Smooth muscle cell (in vitro differentiated cells): Measurements from ENCODE around the gene PIK3R2. TPM values are rescaled to one million over a fixed set of nuclear protein-coding genes. Genes with fewer than 3 reads are reported as not detected.
A peak's percentile ranks its signal among the peaks of the same experiment; 100 is the strongest.

Experiments used
- DNase-seq: peaks from one replicate; lab custom pipeline; 2025; ENCODE audit not compliant: unreplicated experiment; lab: John Stamatoyannopoulos, UW
- H2AFZ ChIP-seq: fragments of 200-600 bp; sonication (generic); 2 replicates; pipeline ENCODE4 v1.6.0; 2016; ENCODE audit warnings: antibody characterized with exemption, low read depth, mild to moderate bottlenecking
- H3F3A ChIP-seq: fragments of 200-600 bp; sonication (generic); 2 replicates; pipeline ENCODE4 v1.6.0; 2017; ENCODE audit warnings: antibody characterized with exemption, low read depth
- H3K27ac ChIP-seq: fragments of 200-600 bp; sonication (generic); 2 replicates; pipeline ENCODE4 v1.5.1; 2016; ENCODE audit warnings: low read depth, mild to moderate bottlenecking
- H3K27me3 ChIP-seq: fragments of 200-600 bp; sonication (generic); 2 replicates; pipeline ENCODE4 v1.6.1; 2016; ENCODE audit warnings: low read depth, mild to moderate bottlenecking
- H3K36me3 ChIP-seq: fragments of 200-600 bp; sonication (generic); 2 replicates; pipeline ENCODE4 v1.5.1; 2016; ENCODE audit warnings: low read depth
- H3K4me1 ChIP-seq: fragments of 200-600 bp; sonication (generic); 2 replicates; pipeline ENCODE4 v1.5.1; 2016; ENCODE audit warnings: low read depth
- H3K4me2 ChIP-seq: fragments of 200-600 bp; sonication (generic); 2 replicates; pipeline ENCODE4 v1.6.0; 2016; ENCODE audit warnings: mild to moderate bottlenecking
- H3K4me3 ChIP-seq: fragments of 200-600 bp; sonication (generic); 2 replicates; pipeline ENCODE4 v1.5.1; 2016; ENCODE audit warnings: mild to moderate bottlenecking
- H3K79me2 ChIP-seq: fragments of 200-600 bp; sonication (generic); 2 replicates; pipeline ENCODE4 v1.6.0; 2016; ENCODE audit warnings: low read depth, mild to moderate bottlenecking
- H3K9ac ChIP-seq: fragments of 200-600 bp; sonication (generic); 2 replicates; pipeline ENCODE4 v1.6.0; 2016; ENCODE audit warnings: low read depth
- H3K9me3 ChIP-seq: fragments of 200-600 bp; sonication (generic); replicated peaks from 2 replicates; pipeline ENCODE4 v1.5.1; 2016; ENCODE audit warnings: low read depth
- H4K20me1 ChIP-seq: fragments of 200-600 bp; sonication (generic); 2 replicates; pipeline ENCODE4 v1.6.0; 2016; ENCODE audit warnings: low read depth
- WGBS: methylation state at CpG from one replicate; pipeline ENCODE4 v1.1.7; 2016; ENCODE audit warnings: low lambda C conversion rate; 5-methylcytosine and 5-hydroxymethylcytosine counted together
- polyA plus RNA-seq: library from polyadenylated mRNA; unstranded; fragments of >200 nt; fragmentation: Nextera tagmentation; extraction: Ambion mirVana; gene quantifications from 2 replicates; pipeline ENCODE4 v1.2.1, GENCODE V29; 2016
- total RNA-seq: library from RNA; depleted of rRNA; stranded (reverse); fragments of >200 nt; gene quantifications from 2 replicates; pipeline ENCODE4 v1.2.3, GENCODE V29; 2014
- TF ChIP-seq, protein P1 (sequence below): fragments of 200-600 bp; sonication (generic); IDR thresholded peaks from 2 replicates; pipeline ENCODE4 v1.5.1; 2017; ENCODE audit warnings: borderline replicate concordance, mild to moderate bottlenecking, antibody characterized with exemption; ENCODE audit not compliant: insufficient read depth, poor library complexity, severe bottlenecking

PIK3R2 gene
- total and polyA plus RNA-seq, 2 experiments from 2014 or later, result 22.9 to 50.1 TPM

DNA sequence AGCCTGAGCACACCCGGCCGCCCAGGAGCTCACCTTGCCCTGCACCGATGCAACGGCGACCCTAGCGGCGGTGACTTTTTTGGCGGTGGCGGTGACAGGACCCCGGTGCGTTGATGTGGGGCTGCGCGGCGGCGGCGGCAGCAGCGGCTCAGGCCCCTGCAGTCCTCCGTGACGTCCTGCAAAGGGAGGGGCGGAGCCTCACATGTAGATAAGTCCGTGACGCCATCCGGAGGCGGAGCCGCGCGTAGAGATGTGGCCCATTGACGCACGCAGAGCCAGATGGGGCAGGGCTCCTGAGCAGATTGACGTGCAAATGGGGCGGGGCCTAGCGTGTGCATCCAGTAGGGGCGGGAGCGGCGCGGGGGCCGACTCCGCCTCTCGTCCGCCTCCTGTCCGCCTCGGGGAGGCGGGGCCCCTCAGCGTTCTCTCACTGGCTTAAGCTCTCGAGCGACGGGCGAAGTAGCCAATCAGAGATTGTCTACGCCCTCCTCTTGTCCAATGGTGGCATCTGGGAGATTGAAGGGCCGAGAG, 51.0 kb downstream of the PIK3R2 start, which contains the start of gene RAB3A:
TSS of gene RAB3A (minus strand) at position 180 of the 531 bp plus-strand sequence. CDS start 1,302 bp downstream, outside the sequence.
- H3K4me2 ChIP-seq, result peak within 1 kb of the TSS; percentile 91
- TF ChIP-seq, protein P1, sequence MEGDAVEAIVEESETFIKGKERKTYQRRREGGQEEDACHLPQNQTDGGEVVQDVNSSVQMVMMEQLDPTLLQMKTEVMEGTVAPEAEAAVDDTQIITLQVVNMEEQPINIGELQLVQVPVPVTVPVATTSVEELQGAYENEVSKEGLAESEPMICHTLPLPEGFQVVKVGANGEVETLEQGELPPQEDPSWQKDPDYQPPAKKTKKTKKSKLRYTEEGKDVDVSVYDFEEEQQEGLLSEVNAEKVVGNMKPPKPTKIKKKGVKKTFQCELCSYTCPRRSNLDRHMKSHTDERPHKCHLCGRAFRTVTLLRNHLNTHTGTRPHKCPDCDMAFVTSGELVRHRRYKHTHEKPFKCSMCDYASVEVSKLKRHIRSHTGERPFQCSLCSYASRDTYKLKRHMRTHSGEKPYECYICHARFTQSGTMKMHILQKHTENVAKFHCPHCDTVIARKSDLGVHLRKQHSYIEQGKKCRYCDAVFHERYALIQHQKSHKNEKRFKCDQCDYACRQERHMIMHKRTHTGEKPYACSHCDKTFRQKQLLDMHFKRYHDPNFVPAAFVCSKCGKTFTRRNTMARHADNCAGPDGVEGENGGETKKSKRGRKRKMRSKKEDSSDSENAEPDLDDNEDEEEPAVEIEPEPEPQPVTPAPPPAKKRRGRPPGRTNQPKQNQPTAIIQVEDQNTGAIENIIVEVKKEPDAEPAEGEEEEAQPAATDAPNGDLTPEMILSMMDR, result no peak
- under 1% methylated on average over 38 of the region's 50 CpGs for WGBS

DNA sequence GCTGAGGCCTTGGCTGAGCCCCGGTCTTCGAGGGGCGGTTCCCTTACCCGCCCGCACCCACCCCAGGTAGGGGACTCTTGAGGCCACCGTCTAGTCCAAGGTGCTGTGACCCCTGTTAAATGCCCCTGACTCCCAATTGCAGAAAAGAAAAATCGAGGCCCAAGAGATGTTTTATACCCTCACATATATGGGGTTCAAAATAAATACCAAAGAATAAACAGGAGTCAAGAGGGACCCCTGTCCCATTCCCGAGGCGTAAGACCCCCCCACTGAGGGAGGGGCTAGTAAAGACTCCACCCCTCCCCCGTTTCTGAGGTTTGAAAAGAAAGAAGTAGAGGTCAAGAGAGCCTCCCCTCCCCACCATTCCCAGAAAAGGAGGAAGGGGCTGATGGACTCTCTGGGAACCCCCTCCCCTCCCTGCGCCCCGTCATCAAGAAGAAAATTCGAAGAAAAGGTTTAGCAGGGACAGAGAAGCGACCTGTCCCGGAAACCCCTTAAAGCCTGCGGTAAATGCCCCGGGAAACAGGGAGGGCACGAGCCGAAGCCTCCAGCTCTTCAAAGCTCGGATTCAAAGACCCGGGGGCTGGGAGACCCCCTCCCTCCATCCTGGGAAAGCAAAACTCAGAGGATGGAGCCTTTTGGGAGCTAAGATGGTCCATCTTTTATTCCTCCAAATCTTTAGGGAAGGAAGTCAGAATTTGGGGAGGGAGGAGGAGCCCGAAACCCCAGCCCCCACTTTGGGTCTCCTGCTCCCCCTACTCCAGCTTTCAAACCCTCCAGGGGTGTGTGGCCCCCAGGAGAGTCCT, 51.6 kb downstream of the PIK3R2 start:
- 1% methylated on average over 20 of the region's 22 CpGs for WGBS

More for the DNA sequence above, 51.0 kb downstream of the PIK3R2 start, which contains the start of gene RAB3A:
- Histone ChIP-seq H3K4me1 (peaks cover 18% of the 10 kb centered on the region), H3K27ac (peak within 1 kb of the TSS; percentile 97), H3F3A (peaks cover 7% of the 10 kb centered on the region), H4K20me1 (peaks cover 18% of the 10 kb centered on the region), H3K79me2 (no peaks in the 10 kb centered on the region), H3K9ac (peak within 1 kb of the TSS; percentile 93), H3K4me3 (peak within 1 kb of the TSS; percentile 72), H3K27me3 (no peaks in the 10 kb centered on the region), H3K36me3 (no peaks in the 10 kb centered on the region), H3K9me3 (no peaks in the 10 kb centered on the region), H2AFZ (peak within 1 kb of the TSS; percentile 91)
- DNase-seq, result peak; percentile 95

DNA sequence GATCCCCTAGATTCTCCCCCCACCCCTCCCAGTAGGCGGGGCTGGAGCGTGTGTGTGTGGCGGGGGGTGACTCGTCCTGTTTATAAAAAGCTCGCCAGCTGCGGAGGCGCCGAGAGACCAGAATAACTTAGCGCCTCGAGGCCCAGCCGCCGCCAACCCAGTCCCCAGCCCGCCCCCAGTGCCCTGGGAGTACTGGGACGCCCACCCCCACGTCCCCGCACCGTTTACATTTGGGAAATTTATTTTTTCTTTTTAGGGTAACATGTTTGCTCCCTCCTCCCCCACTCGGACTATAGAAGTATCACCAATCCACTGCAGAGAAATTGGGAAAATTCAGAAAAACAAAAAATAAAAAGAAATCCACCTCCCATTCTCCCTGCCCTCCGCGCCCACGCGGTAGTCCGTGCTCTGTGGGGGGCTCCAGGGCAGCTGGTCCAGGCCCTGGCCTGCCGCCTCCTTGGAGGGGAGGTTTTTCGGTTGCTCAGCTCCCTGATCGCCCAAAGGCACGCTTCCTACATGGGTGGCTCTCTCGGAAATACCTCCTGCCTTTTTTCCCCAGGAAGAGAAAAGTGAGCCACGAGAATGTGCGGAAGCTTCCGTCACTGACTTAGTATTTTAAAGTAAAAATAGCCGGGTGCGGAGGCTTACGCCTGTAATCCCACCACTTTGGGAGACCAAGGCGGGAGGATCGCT, 52.4 kb downstream of the PIK3R2 start:
- H2AFZ ChIP-seq, result peak overlapping the region; percentile 91
- TF ChIP-seq, protein P1, result no peak
- no peaks in the 10 kb centered on the region for H3K79me2 ChIP-seq
- H3K4me1 ChIP-seq, result peaks cover 18% of the 10 kb centered on the region
- peak overlapping the region; percentile 97 for H3K27ac ChIP-seq
- no peaks in the 10 kb centered on the region for H3K27me3 ChIP-seq
- H3K4me2 ChIP-seq, result peak overlapping the region; percentile 91
- peak; percentile 68 for DNase-seq
- H3K4me3 ChIP-seq, result peak overlapping the region; percentile 72
- H4K20me1 ChIP-seq, result peaks cover 18% of the 10 kb centered on the region
- no peaks in the 10 kb centered on the region for H3K36me3 ChIP-seq
- H3K9me3 ChIP-seq, result no peaks in the 10 kb centered on the region
- WGBS, result 4% methylated on average over 32 of the region's 36 CpGs
- H3F3A ChIP-seq, result peaks cover 7% of the 10 kb centered on the region
- H3K9ac ChIP-seq, result peak overlapping the region; percentile 93

More for the DNA sequence above, 51.6 kb downstream of the PIK3R2 start:
- peak overlapping the region; percentile 72 for H3K4me3 ChIP-seq
- H3K9me3 ChIP-seq, result no peaks in the 10 kb centered on the region
- H4K20me1 ChIP-seq, result peaks cover 18% of the 10 kb centered on the region
- no peaks in the 10 kb centered on the region for H3K79me2 ChIP-seq
- DNase-seq, result peak; percentile 85
- H3K36me3 ChIP-seq, result no peaks in the 10 kb centered on the region
- TF ChIP-seq, protein P1, result no peak
- peaks cover 7% of the 10 kb centered on the region for H3F3A ChIP-seq
- peak overlapping the region; percentile 91 for H3K4me2 ChIP-seq
- H2AFZ ChIP-seq, result peak overlapping the region; percentile 91
- H3K27ac ChIP-seq, result peak overlapping the region; percentile 97
- no peaks in the 10 kb centered on the region for H3K27me3 ChIP-seq
- peaks cover 18% of the 10 kb centered on the region for H3K4me1 ChIP-seq
- H3K9ac ChIP-seq, result peak overlapping the region; percentile 93
